ENCODE measurements around the gene YES1. TPM values are rescaled to one million over a fixed set of nuclear protein-coding genes. Genes with fewer than 3 reads are reported as not detected.
A peak's percentile ranks its signal among the peaks of the same experiment; 100 is the strongest.

Gene YES1
- total and polyA plus RNA-seq, 8 donors, result 36.9 to 69.9 (median 61.3) TPM

DNA sequence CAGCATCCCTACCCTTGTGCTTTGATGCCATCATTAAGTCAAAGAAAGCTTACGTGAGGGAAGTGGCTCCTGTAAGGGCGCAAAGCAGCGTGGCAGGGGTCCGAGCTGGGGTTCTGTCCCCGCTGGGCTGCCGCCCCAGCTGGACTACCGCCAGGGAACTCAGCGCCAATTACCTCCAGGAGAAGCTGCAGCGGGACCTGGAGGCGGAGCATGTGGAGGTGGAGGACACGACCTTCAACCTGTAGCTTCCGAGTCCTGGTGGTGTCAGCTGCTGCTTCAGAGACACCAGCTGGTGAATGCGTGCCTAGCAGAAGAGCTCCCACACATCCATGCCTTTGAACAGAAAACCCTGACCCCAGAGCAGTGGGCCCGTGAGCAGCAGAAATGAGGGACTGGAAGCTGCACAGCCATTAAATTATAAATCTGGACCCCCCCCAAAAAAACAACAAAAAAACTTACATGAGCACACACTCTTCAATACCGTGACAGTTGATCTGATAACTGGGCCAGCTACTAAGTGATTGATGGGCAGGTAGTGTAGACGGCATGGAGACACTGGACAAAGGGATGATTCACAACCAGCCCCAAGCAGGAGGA is 20.1 kb upstream of the YES1 start:
- Histone ChIP-seq H3K4me1 (peaks cover 0 to 11% of the 10 kb centered on the region in 2 donors), H3K4me3 (no peak overlapping the region), H3K27me3 (peaks cover 0 to 42% of the 10 kb centered on the region in 2 donors), H3K27ac (no peak overlapping the region), H3K36me3 (no peaks in the 10 kb centered on the region), H3K9me3 (no peaks in the 10 kb centered on the region)
- TF ChIP-seq, protein P1, sequence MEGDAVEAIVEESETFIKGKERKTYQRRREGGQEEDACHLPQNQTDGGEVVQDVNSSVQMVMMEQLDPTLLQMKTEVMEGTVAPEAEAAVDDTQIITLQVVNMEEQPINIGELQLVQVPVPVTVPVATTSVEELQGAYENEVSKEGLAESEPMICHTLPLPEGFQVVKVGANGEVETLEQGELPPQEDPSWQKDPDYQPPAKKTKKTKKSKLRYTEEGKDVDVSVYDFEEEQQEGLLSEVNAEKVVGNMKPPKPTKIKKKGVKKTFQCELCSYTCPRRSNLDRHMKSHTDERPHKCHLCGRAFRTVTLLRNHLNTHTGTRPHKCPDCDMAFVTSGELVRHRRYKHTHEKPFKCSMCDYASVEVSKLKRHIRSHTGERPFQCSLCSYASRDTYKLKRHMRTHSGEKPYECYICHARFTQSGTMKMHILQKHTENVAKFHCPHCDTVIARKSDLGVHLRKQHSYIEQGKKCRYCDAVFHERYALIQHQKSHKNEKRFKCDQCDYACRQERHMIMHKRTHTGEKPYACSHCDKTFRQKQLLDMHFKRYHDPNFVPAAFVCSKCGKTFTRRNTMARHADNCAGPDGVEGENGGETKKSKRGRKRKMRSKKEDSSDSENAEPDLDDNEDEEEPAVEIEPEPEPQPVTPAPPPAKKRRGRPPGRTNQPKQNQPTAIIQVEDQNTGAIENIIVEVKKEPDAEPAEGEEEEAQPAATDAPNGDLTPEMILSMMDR (IDR thresholded peaks at IDR 0.05), result no peak
- no peak for ATAC-seq
- peak in 2 of 4 donors; percentile 34 to 72 for DNase-seq
- intact Hi-C loops (cut with DNase I), result loop anchor here in 1 of 2 donors (5.0 to 10.0 kb wide), 2 partner anchors 90 to 537 kb away; no protein-coding TSS in a partner anchor

- no peak overlapping the region for H3K4me3 ChIP-seq
- intact Hi-C loops (cut with DNase I), result loop anchor here in 1 of 2 donors (5.0 to 10.0 kb wide), 2 partner anchors 88 to 536 kb away; no protein-coding TSS in a partner anchor
- DNase-seq (no peak), ATAC-seq (peak; percentile 52)
- peak overlapping the region in 1 of 2 donors; percentile 64 for H3K27ac ChIP-seq
- H3K9me3 ChIP-seq, result no peaks in the 10 kb centered on the region
- TF ChIP-seq, protein P1 (IDR thresholded peaks at IDR 0.05), result no peak
- H3K36me3 ChIP-seq, result no peaks in the 10 kb centered on the region
- H3K4me1 ChIP-seq, result peaks cover 0 to 15% of the 10 kb centered on the region in 2 donors
- peaks cover 0 to 60% of the 10 kb centered on the region in 2 donors for H3K27me3 ChIP-seq
These were observed 18.4 kb upstream of the YES1 start for GRCh38 chr18:830315-830901.

DNA sequence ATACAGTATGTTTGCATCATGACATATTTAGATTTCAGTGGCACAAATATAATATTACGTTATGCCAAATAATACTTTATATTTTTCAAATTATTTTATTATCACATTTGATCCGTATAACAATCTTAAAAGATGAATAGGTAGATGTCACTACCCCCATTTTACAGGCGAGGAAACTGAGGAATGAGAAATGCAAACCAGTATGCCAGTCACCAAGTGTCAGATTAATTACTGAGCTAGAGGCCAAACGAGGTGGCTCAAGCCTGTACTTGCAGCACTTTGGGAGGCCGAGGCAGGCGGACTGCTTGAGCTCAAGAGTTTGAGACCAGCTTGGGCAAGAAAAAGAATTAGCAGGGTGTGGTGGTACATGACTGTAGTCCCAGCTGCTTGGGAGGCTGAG is 17.4 kb upstream of the YES1 start:
- H3K27me3 ChIP-seq, result peaks cover 0 to 66% of the 10 kb centered on the region in 2 donors
- DNase-seq, result no peak
- H3K36me3 ChIP-seq, result no peaks in the 10 kb centered on the region
- intact Hi-C loops (cut with DNase I), result no loop called here
- ATAC-seq, result no peak
- H3K4me1 ChIP-seq, result peaks cover 0 to 15% of the 10 kb centered on the region in 2 donors
- H3K9me3 ChIP-seq, result no peaks in the 10 kb centered on the region
- no peak overlapping the region for H3K4me3 ChIP-seq
- H3K27ac ChIP-seq, result peak overlapping the region in 1 of 2 donors; percentile 64
- TF ChIP-seq, protein P1 (IDR thresholded peaks at IDR 0.05), result no peak

DNA sequence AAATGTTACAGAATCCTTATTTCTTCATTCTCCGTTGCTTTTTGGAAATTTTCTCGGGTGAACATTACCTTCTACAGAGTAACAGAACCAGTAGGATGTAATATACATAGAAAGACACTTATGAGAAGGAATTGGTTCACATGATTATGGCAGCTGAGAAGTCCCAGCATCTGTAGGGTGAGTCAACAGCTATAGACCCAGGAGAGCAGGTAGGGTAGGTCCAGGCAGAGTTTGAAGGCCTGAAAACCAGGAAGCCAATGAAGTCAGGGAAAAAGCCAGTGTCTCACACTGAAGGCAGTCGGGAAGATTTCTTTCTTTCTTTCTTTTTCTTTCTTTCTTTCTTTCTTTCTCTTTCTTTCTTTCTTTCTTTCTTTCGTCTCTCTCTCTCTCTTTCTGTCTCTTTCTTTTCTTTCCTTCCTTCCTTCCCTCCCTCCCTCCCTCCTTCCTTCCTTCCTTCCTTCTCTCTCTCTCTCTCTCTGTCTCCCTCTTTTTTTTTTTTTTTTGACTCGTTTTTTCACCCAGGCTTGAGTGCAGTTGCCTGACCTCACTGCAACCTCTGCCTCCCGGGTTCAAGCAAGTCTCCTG is 15.1 kb upstream of the YES1 start:
- TF ChIP-seq, protein P1 (IDR thresholded peaks at IDR 0.05), result no peak
- ATAC-seq (no peak), DNase-seq (no peak)
- Histone ChIP-seq H3K9me3 (no peaks in the 10 kb centered on the region), H3K36me3 (no peaks in the 10 kb centered on the region), H3K27me3 (peaks cover 0 to 63% of the 10 kb centered on the region in 2 donors), H3K4me3 (no peak overlapping the region), H3K27ac (no peak overlapping the region), H3K4me1 (peaks cover 0 to 15% of the 10 kb centered on the region in 2 donors)
- intact Hi-C loops (cut with DNase I), result no loop called here

Measured in left lung (tissue), 10 donors.